ENCODE results near the gene ZDHHC11.
A peak's percentile ranks its signal among the peaks of the same experiment; 100 is the strongest.
"Not testable (repeated sequence)": the region's sequence is repeated elsewhere in the genome, so short reads cannot be mapped to it uniquely, and the experiment has no call there.

Gene ZDHHC11

DNA sequence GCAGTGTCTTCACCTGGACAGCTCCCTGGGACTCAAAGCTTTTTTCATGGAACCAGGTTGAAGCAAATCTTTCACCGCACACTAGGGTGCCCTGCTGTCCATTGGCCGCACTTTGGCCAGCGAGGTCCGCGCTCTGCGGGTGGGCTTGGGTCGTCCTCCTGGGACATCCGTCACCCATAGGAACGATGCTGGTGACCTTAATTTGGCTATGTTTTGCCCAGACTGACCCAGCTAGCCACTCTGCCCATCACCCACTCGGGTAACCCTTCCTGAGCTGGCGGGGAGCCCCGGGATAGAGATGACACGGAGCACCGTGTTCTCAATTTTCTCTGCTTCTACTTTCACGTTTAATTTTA is 92.1 kb downstream of the ZDHHC11 start:
- no peak for DNase-seq

GRCh38 chr5:757931-758697 is 92.7 kb downstream of the ZDHHC11 start:
- peak in 1 of 2 experiments; percentile 30 for DNase-seq

DNA sequence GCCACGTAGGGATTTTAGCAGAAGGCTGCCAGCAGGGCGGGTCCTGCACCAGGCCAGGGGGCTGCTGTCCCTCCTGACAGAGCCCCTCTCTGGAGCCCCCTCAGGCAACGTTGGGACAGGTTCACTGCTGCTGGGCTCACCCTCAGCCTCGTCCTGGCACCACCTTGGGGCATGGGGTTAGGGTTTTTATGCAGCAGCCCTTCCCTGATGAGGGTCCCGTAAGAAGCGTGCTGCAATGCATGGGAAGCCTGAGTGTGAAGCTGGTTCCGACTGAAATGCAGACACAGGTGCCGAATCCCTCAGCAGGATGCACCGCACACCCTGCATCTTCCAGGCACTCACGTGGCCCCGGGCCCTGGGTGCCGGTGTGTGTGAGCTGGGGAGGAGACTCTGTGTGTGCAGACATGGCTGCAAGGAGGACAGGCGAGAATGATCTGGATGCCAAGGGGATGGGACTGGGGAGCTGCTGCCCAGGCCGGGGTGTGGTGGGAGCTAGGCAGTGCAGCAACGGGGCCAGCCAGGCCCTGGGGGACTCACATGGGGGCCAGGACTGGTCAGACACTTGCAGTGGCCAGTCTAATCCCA is 93.3 kb downstream of the ZDHHC11 start:
- no peak for DNase-seq

DNA sequence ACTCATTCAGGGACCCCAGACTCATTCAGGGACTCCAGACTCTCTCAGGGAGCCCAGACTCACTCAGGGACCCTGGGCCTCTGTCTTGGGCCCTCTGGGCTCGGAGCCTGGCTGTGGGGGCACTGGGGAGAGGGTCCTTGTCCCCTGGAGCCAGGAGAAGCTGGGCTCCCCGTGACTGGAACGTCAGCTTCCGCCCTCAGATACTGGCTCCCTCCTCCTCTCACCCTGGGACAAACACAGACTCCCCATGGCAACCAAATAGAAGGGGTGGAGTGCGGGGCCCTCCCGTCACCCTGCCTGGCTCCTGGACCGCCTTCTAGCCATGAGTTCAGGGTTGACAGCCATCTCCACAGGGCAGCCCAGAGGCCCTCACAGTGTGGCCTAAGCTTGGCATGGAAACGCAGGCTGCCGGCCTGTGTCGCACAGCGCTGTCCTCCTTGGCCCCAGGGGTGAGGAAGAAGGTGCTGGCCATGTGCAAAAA is 93.9 kb downstream of the ZDHHC11 start:
- no peak for DNase-seq

DNA sequence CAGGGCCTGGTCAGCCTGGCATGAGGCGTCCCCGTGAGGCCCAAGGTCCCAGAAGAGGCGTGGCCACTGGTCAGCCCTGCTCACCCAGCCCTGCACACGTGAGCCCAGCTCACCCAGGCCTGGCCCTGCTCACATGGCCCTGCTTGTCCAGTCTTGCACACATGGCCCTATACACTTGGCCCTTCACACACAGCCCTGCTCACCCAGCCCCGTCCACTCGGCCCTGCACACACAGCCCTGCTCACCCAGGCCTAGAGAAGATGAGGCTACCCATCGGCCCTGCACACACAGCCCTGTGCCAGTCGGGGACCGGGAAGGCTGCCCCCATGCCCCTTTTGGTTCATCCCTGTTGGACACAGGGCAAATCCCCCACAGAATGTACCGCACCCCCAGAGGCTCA is 94.6 kb downstream of the ZDHHC11 start:
- no peak for DNase-seq

DNA sequence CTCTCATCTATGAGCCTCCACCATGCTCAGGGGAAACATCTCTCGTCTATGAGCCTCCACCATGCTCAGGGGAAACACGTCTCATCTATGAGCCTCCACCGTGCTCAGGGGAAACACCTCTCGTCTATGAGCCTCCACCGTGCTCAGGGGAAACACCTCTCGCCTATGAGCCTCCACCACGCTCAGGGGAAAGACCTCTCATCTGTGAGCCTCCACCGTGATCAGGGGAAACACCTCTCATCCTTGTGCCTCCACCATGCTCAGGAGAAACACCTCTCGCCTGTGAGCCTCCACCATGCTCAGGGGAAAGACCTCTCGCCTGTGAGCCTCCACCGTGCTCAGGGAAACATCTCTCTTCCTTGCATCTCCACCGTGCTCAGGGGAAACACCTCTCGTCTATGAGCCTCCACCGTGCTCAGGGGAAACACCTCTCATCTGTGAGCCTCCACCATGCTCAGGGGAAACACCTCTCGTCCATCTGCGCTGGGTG is 96.6 kb downstream of the ZDHHC11 start:
- DNase-seq = not testable (repeated sequence)

- not testable (repeated sequence) for DNase-seq
These were observed 97.1 kb downstream of the ZDHHC11 start for GRCh38 chr5:753567-754142.

DNA sequence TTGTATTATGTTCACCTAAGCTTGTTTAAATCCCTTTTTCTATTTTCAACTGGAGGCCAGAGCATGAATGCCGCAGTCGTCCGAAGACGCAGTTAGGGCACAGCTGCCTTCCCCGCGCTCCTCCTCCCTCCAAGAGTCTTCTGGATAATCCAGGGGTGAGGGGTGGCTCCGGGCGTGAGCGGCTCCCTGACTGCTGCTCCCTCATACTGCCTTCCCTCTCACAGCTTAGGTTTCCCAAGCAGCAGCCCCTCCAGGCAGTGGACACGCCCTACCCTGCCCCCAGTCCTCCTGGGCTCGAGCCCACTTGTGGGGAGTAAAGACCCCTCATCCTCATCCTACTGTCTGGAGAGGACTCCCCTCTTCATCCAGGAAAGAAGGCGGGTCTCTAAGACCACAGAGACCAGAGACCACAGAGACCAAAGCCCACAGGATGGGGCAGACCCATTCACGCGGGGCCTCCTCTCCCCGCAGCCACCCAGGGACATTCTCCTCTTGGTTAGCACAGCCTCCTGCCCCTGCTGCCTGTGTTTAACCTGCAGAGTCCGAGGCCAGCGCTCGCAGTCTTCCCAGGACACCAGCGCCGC is 98.2 kb downstream of the ZDHHC11 start:
- not testable (repeated sequence) for DNase-seq

- DNase-seq = not testable (repeated sequence)
These were observed 98.8 kb downstream of the ZDHHC11 start for GRCh38 chr5:751992-752391.

- DNase-seq = no peak
These were observed 99.3 kb downstream of the ZDHHC11 start for GRCh38 chr5:751496-751895.

DNA sequence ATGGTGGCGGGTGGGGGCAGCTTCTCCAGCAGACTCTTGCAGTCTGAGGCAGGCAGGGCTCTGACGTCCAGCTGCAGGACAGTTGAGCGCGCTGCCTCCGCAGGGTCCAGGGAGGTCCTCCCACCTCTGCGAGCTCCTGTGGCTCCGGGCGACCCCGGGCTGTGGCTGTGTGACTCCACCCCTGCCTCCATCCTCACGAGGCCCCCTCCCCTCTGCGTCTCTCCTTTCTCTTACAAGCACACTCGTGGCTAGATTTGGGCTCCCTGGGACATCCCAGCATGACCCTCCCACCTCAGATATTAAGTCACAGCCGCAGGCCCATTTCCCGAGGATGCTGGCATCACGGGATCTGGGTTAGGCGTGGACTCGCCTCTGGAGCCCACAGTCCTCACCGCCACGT is 100.6 kb downstream of the ZDHHC11 start:
- DNase-seq = not testable (repeated sequence)

DNA sequence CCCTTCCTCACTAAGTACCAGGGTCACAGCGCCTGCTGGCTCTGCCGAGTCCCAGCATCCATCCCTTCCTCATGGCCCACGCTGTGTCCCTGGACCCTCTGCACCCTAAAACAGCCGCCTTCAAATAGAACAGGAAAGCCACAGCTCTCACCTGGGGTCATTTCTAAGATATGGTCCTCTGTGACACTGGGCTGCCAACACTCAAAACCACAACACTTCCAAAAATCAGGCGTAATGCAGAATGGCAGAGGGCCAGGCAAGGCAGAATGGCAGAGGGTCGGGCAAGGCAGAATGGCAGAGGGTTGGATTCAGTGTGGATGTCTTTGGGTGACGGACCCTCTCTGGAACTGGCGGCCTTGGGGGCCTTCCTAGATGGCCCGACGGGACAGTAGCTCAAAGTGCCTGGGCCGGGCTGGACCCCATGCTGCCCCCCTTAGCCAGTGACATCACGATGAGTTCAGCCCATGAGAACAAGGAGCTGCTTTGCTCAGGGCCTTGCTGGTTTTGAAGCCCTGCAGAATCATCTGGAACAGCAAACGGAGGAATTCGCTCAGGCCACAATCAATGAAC is 101.6 kb downstream of the ZDHHC11 start:
- DNase-seq = no peak

DNA sequence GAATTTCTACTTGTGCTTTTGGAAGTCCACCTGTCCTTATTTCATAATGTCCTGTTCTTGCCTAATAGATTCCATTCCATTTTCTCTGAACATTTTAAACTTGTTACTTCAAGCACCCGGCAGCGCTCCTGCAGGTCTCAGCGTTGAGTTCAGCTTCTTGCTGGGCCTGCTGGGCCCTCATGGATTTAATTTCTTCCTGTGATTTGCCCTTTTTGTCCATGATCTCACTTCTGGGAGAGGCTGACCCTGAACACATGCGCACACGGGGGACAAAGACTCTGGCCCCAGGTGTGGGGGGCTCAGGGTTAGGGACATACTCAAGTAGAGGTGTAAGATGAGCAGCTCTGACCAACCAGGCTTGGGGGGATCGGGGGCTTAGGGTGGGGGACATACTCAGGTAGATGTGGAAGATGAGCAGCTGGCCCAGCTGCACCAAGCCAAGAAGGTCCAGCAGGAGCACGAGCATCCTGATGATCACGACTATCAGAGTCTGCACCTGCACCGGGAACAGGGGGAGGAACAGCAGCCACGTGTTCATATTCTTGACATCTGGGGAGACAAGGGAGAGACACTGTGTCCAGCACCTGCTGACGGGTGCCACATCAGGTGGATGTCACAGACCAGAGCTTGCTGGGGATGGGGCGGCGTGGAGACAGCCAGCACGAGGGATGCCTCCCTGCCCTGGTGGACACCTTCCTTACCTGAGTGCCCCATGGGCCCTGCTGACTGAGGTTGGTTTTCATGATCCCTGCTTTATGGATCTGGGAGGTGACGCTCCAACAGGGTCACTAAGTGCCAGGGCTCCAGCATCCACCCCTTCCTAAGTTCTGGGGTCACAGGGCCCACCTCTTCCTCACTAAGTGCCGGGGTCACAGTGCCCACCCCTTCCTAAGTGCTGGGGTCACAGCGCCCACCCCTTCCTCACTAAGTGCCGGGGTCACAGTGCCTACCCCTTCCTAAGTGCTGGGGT is 102.5 kb downstream of the ZDHHC11 start:
- not testable (repeated sequence) for DNase-seq

DNA sequence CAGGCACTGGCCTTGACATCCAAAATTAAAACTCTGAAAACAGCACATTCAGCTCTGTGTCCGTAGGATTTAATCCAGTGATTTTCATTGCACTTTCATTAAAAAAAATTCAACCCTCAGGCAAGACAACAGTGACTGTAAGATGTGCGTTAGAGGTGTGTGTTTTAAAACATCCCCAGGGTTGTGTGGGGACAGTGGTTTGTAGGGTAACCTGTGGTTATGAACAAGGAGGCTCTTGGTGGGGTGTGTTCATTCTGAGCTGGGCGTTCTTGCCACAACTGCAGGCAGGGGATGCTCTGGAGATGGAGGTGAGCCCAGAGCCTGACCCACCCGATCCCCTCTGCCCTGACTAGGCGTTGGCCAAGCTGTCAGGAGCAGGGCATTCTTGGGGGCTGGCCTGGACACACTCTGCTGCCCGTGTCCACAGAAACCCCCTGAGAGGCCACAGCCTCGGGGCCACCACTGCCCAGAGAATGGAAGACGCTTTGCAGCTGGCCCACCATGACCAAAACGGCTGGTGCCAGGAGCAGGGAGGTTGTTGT is 103.4 kb downstream of the ZDHHC11 start:
- DNase-seq = not testable (repeated sequence)

- DNase-seq = no peak
These were observed 104.5 kb downstream of the ZDHHC11 start for GRCh38 chr5:746258-746761.

All from NCI-H2081 (cell line).